Kidney epithelial cell (primary cell): ENCODE measurements around the gene CACNG6. TPM values are rescaled to one million over a fixed set of nuclear protein-coding genes. Genes with fewer than 3 reads are reported as not detected.

Experiments
- DNase-seq: peaks from one replicate; pipeline ENCODE4 v3.0.0-alpha.2; 2010; ENCODE audit warnings: low read depth
- H3K27me3 ChIP-seq: 2 replicates; pipeline ENCODE4 v1.6.0; 2011; ENCODE audit warnings: low read length; ENCODE audit not compliant: control insufficient read depth, insufficient read depth
- H3K36me3 ChIP-seq: 2 replicates; pipeline ENCODE4 v1.5.1; 2011; ENCODE audit warnings: low read length; ENCODE audit not compliant: control insufficient read depth, insufficient read depth
- H3K4me3 ChIP-seq: 2 replicates; pipeline ENCODE4 v1.5.1; 2011; ENCODE audit warnings: low read depth, mild to moderate bottlenecking, control low read depth, low read length
- total RNA-seq: library from RNA; depleted of rRNA; stranded (reverse); fragments of >200 nt; gene quantifications from 2 replicates; pipeline ENCODE4 v1.2.3, GENCODE V29; 2015
- TF ChIP-seq, protein P1 (sequence below): IDR thresholded peaks from 2 replicates; pipeline ENCODE4 v1.5.1; 2011; ENCODE audit warnings: mild to moderate bottlenecking, moderate library complexity, low read length, control low read depth, inconsistent platforms; ENCODE audit not compliant: insufficient read depth, poor library complexity, severe bottlenecking

CACNG6 gene
- total RNA-seq, 1 donor from 2014 or later = not detected

DNA sequence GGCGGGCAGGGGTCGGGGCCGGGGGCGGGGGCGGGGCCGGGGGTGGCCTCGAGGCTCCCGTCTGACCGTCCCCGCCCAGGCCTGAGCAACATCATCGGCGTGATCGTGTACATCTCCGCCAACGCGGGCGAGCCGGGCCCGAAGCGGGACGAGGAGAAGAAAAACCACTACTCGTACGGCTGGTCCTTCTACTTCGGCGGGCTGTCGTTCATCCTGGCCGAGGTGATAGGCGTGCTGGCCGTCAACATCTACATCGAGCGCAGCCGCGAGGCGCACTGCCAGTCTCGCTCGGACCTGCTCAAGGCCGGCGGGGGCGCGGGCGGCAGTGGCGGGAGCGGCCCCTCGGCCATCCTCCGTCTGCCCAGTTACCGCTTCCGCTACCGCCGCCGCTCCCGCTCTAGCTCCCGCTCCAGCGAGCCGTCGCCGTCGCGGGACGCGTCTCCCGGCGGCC is 9.4 kb upstream of the CACNG6 start:
- TF ChIP-seq, protein P1, sequence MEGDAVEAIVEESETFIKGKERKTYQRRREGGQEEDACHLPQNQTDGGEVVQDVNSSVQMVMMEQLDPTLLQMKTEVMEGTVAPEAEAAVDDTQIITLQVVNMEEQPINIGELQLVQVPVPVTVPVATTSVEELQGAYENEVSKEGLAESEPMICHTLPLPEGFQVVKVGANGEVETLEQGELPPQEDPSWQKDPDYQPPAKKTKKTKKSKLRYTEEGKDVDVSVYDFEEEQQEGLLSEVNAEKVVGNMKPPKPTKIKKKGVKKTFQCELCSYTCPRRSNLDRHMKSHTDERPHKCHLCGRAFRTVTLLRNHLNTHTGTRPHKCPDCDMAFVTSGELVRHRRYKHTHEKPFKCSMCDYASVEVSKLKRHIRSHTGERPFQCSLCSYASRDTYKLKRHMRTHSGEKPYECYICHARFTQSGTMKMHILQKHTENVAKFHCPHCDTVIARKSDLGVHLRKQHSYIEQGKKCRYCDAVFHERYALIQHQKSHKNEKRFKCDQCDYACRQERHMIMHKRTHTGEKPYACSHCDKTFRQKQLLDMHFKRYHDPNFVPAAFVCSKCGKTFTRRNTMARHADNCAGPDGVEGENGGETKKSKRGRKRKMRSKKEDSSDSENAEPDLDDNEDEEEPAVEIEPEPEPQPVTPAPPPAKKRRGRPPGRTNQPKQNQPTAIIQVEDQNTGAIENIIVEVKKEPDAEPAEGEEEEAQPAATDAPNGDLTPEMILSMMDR = no peak
- DNase-seq = no peak
- Histone ChIP-seq H3K27me3 (peaks cover 43% of the 10 kb centered on the region), H3K4me3 (no peak overlapping the region), H3K36me3 (no peaks in the 10 kb centered on the region)

DNA sequence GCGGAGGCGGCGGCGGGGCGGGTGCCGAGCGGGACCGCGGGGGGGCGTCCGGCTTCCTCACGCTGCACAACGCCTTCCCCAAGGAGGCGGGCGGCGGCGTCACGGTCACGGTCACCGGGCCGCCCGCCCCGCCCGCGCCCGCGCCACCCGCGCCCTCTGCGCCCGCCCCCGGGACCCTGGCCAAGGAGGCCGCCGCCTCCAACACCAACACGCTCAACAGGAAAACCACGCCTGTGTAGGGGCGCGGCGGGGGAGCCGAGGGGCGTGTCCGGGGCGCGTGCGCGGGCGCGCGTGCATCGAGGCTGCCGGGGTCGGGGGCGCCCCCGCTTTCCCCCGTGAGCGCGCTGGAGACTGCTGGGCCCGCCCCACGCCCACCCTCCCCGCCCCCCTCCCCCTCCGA is 8.8 kb upstream of the CACNG6 start:
- no peaks in the 10 kb centered on the region for H3K36me3 ChIP-seq
- no peak overlapping the region for H3K4me3 ChIP-seq
- peaks cover 41% of the 10 kb centered on the region for H3K27me3 ChIP-seq

DNA sequence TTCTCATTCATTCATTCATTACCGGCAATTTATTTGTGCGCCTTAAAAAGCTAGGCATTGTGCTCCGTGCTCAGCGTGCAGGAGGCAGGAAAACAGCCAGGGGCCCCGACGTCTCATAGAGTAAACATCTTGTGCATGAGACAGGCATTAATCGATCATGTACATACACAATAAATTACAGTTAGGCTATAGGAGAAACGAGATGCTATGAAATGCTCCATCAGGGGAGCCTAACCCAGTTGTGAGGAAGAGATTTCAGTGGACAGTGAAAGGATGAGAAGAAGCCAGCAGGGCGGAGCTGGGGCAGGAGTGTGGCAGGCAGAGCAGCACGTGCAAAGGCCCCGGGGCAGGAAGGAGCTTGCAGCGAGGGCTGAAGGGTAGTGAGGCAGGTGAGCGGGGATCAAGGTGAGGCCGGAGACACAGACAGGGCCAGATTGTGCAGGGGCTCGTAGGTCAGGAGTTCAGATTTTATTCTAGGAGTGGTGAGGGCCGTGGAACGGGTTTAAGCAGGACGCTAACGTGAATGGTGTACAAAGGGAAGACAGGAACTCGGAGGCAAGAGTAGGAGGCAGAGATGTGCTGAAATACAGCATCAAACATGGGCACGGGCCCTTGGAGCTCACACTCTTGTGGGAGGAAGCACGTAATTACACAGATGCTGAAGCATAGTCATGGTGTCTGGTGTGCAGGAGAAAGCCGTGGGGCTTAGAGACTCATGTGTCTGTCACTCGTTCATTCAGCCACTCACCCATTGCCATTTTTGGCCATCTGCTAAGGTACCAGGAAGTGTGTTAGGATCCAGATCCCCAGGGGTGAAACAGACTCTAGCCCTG is 7.8 kb upstream of the CACNG6 start:
- H3K36me3 ChIP-seq = no peaks in the 10 kb centered on the region
- TF ChIP-seq, protein P1 = no peak
- no peak for DNase-seq
- H3K27me3 ChIP-seq = peaks cover 32% of the 10 kb centered on the region
- no peak overlapping the region for H3K4me3 ChIP-seq

More for the DNA sequence above, 8.8 kb upstream of the CACNG6 start:
- DNase-seq = no peak
- TF ChIP-seq, protein P1 = no peak

DNA sequence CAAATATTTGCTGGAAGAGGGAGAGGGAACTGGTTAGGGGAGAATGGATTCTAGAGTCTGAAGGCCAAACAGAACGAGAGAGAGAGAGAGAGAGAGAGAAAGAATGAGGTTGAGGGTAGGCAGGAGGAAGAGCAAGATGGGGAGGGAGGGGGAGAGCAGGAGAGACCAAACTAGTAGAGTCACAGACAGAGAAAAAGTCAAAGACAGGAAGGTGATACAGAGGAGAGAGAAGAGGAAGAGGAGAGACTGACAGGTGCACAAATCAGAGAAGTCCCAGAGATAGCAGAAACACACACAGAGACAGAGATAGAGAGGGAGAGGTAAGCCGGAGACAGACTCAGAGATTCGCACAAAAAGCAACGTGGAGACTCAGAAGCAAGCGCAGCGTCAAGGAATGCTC is 5.6 kb upstream of the CACNG6 start:
- peaks cover 15% of the 10 kb centered on the region for H3K27me3 ChIP-seq
- H3K4me3 ChIP-seq = no peak overlapping the region
- DNase-seq = no peak
- TF ChIP-seq, protein P1 = no peak
- H3K36me3 ChIP-seq = no peaks in the 10 kb centered on the region

DNA sequence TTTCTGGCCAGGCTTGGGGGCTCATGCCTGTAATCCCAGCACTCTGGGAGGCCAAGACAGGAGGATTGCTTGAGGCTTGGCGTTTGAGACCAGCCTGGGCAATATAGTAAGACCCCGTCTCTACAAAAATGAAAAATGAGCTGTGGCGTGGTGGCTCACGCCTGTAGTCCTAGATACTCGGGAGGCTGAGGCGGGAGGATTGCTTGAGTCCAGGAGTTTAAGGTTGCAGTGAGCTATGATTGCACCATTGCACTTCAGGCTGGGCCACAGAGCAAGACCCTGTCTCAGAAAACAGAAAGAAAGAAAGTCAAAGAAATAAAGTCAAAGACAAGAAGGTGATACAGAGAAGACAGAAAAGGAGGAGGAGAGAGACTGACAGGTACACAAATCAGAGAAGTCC is 2.5 kb upstream of the CACNG6 start:
- DNase-seq = no peak
- Histone ChIP-seq H3K36me3 (no peaks in the 10 kb centered on the region), H3K27me3 (peaks cover 31% of the 10 kb centered on the region), H3K4me3 (no peak overlapping the region)
- TF ChIP-seq, protein P1 = no peak
